ENCODE results near the gene GPR107.

The GPR107 gene

DNA sequence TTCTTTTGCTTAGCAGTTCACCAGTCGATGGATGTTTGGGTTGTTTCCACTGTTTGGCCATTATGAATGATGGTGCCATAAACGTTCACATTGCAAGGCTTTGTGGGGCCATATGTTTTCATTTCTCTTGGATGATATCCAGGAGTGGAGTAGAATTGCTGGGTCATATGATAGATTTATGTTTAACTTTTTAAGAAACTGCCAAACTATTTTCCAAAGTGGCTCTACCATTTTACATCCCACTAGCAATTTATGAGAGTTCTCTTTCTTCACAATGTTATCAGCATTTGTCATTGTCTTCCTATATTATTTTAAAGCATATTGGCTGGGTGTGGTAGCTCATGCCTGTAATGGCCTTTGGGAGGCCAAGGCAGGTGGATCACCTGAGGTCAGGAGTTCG, 5.2 kb downstream of the GPR107 start:
- DNase-seq: no peak

DNA sequence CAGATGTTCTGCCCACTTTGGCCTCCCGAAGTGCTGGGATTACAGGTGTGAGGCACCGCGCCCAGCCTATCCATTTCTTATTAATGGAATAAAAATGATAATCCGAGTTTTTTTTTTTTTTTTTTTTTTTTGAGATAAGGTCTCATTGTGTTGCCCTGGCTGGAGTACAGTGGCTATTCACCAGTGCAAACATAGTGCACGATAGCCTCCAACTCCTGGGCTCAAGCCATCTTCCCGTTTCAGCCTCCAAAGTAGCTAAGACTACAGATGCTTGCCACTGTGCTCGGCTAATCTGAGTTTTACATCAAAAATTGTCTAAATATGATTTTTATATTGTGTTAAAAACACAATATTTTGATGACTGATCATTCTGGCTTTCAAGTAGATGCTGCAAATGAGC, 6.6 kb downstream of the GPR107 start:
- no peak for DNase-seq

DNA sequence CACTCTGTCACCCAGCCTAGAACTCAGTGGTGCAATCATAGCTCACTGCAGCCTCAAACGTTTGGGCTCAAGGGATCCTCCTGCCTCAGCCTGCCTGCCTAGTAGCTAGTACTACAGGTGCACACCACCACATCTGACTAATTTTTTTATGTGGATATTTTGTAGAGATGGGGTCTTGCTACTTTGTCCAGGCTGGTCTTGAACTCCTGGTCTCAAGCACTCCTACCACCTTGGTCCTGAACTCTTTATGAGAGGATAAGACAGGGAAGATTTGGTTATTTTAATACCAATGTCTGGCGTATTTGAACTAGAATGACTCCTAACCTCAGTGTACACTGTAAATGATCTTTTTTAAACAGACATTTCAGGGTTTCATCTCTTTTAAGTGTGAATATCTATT, 9.0 kb downstream of the GPR107 start:
- no peak for DNase-seq

DNA sequence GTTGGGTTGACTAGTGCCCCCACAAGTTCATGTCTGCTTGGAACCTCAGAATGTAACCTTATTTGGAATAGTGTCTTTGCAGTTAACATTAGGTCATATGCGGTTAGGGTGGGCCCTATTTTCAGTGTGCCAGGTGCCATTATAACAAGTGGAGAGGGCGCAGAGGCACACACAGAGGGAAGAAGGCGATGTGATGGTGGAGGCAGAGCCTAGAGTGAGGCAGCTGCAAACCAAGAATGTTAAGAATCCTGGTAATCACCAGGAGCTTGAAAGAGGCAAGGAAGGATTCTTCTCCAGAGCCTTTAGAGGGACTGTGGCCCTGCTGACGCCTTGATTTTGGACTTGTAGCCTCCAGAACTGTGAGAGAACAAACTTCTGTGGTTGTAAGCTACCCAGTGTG, 10.9 kb downstream of the GPR107 start:
- DNase-seq: no peak

DNA sequence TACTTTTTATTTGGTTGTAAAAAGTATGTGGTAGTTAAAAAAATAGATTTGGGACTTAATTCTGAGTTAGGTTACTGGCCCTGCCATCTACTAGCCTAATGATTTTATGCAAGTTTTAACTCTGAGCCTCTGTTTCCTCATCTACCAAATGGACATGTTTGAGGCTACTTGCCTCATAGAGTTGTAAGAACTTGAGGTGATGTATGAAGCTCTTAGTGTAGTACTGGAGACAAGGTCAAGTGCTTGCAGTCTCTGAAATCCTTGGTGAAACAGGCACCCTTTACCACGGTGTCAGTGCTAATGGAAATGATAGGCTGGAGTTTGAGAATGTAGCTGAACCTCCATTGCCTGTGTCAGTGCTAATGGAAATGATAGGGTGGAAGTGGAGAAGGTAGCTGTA, 15.3 kb downstream of the GPR107 start:
- DNase-seq: no peak

DNA sequence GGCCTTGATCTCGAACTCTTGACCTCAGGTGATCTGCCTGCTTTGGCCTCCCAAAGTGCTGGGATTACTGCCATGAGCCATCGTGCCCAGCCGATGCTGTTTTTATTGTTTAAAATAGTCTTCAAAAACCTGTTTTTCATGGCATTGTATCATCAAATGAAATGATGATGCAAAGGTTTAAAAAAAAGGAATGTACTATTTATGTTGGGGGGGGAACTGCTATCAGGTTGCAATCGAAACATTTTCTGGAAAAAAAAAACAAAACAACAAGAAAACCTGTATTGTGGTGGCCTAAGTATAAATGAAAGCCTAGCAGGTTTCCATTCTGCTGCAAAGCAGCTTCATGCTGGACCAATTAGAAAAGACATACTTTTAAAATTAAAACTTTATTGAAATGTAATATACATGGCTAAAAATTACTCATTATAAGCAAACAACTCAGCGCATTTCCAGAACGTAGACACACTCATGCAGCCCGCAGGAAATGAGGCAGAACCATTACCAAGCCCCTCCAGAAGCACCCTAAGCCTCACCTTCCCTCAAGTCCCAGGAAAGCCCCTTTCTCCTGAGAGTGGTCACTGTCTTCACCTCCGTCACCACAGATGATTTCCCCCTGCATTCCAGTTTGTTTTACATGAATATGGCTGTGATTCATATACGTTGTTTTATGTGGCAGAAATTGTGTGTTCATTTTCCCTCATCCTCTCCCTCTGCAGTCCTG, 19.0 kb downstream of the GPR107 start:
- no peak for DNase-seq

DNA sequence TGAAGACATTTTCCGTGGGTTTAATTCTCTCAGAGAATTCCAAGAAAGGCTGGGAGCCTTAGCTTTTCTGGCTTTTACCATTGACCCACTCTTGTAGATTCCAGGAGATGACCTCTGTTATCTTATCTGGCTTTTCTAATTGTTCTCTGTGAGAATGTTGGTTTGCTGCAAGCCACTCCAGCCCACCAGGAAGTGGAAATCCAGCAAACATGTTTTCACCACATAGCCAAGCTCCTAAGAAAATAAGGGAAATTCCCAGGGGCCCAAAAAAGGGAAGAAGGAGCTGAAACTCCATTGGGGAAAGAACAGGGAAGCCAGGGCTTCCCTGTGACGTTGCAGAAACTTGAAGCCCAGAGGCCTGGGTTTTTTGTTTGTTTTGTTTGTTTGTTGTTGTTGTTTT, 19.7 kb downstream of the GPR107 start:
- DNase-seq: no peak

DNA sequence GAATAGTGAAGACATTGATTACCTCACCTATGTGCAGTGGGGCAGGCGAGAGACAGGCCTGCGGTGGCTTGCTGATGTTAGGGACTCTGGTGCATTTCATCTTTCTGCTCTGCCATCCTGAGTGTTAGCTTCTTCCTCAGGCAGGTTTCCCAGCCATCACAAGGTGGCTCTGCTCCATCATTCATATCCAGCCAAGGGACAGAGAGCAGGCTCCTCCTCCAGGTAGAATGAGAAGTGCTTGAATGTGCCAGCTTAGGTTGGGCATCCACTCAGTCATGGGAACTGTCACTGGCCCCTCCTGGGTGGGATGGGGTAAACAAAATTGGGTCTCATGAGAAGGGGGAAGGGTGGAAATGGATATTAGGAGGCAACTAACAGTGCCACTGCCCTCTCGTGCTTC, 24.8 kb downstream of the GPR107 start:
- DNase-seq: no peak

DNA sequence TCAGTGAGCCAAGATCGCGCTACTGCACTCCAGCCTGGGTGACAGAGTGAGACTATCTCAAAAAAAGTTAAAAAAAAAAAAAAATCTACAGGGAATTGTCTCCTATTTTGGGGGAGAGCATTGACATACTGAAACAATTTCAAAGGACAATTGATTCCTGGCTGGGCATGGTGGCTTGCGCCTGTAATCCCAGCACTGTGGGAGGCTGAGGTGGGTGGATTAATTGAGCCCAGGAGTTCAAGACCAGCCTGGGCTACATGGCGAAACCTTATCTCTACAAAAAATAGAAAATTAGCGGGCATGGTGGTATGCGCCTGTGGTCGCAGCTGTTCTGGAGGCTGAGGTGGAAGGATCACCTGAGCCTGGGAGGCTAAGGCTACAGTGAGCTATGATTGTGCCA, 30.6 kb downstream of the GPR107 start:
- no peak for DNase-seq

DNA sequence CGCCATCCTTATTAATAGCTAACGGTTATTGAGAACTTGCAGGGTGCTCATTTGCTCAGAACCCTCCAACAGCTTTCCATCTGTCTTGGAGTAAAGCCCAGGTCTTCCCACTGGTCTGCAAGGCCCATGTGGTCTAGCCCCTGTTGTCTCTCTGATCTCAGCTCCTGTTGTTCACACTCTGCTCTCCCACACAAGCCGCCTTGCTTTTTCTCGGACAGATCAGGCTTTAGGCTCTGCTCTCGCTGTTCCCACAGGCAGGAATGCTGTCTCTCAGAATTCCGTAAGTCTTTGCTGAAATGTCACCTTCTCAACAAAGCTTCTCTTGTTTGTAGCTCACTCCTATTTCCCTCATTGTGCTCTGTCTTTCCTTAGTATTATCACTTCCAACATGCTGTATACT, 34.3 kb downstream of the GPR107 start:
- DNase-seq: no peak

DNA sequence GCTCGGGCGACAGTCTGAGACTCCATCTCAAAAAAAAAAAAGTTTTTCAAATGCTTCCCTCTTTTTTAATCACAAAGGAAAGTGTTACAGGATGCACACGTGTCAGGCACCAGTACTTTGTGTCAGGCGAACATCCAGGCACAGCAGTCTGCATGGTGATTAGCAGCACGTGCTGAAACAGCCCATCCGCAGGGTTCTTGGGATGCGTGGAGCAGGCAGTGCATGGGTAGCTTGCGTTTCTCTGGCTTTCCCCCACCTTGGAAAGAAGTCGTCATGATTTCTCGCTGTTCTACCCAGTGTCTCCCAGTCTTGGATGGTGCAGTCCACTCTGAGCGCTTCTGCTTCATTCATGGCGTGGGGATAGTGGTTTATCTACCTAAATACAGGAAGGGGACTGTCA, 35.4 kb downstream of the GPR107 start:
- no peak for DNase-seq

DNA sequence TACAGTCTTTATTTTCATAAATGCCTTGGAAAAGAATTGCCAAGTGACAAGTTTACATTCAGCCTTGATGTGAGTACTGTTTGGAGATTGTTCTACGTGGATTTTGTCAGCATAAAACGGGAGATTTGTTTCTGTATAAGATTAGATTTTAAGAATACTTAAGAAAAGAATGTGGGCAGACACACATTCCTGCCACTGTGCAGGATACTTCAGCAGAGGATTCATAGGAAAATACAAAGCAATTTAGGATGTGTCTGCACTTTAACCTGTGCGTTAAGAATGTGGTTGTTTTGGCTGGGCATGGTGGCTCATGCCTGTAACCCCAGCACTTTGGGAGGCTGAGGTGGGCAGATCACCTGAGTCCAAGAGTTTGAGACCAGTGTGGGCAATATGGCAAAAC, 37.2 kb downstream of the GPR107 start:
- no peak for DNase-seq

DNA sequence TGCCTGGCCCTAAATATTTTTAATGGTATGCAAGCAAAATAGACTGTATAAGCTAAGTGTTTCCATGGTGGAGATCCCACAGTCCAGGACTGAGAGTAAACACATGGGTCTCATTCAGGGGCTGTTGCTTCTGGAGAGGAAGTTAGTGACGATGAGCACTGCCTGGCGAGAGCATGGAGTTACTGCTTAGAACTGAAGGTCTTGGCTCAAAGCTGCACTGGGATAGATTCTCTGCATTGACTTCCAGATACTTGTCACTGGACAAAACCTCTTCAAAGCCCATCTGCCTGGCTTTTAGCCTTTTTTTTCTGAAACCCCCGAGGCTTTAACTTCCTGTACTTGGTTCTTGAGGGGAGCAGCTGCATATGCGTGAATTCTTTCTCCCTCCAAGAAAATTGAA, 39.2 kb downstream of the GPR107 start:
- no peak for DNase-seq

DNA sequence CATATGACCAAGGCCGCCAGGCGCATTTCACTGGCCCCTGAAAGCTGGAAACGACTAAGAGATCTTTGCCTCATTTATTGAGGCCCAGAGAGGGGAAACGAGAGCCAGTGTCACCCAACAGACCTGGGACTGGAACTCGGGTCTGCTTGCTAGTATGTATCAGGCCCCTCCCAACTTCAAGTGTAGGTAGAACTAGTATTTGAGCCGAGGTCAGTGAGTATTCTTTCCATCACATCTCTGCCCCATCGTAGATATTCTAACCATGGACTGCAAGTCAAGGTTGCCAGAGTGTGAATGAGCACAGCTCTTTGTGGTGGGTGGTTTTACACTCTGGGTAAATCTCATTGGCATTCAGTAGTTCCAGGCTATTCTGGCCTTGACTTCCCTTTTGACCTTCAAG, 42.2 kb downstream of the GPR107 start:
- no peak for DNase-seq

DNA sequence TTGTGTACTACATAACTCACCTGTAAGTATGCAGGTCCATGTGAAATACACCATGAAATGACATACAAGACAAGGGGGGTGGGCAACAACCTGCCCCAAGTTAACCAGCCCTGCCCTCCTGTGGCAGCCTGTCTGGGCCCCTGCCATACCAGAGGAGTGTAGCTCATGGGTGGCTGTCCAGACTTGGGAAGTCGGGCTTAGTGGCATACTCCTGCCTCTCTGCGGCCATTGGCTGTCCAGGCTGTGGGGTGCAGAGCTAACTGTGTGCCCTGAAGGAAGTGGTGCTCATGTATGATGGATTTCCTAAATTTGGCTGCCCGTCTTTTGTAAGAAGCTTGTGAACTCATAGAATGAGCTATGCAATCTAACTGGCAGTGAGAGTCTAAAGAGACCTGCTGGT, 47.0 kb downstream of the GPR107 start:
- DNase-seq: no peak

DNA sequence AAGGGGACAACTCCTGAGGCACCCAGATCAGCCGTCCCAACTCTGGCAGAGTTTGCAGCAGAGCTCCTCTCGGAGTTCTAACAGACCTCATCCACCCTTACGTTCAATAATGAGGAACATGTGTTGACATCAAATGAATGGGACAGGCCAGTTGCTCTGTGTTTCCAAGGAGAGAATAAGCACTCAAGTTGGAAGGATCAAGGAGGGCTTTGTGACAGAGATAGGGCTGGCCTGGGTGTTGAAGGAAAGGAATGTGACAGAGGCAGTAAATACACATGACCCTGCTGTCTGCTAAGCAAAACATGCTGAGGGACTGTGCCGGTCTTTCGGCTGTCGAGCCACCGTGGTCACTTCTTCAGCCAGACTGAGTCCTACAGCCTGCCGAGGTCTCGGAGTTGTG, 48.2 kb downstream of the GPR107 start:
- no peak for DNase-seq

DNA sequence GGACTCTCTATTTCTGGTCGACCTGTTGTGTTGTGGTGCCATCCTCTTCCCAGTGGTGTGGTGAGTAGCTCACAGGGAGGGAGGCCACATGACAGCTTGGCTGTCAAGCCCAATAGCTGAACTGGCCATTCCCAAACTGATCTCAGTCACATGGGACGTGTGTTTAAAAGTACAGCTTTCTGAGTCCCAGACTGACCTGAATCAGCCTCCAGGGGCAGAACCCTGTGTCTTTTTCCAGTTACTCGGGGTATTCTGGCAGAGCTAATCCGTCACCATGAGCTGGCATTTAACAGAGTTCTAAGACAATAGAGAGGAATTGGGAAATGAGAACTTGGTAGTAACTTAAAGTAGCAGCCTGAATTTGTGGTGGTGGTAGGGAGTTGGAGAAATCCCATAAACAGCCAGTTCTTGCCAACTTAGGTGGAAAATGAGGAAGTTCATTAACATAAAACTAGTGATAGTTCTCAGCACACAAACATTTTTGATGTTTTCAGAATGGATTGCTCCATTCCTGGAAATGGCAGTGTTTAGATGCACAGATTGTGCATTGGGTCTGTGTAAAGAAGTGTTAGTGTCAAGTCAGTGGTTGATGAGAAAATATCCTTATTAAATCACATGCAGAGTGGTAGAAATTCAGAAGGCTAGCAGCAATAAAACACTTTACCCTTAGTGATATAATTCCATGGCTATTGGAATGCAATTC, 50.9 kb downstream of the GPR107 start:
- no peak for DNase-seq

DNA sequence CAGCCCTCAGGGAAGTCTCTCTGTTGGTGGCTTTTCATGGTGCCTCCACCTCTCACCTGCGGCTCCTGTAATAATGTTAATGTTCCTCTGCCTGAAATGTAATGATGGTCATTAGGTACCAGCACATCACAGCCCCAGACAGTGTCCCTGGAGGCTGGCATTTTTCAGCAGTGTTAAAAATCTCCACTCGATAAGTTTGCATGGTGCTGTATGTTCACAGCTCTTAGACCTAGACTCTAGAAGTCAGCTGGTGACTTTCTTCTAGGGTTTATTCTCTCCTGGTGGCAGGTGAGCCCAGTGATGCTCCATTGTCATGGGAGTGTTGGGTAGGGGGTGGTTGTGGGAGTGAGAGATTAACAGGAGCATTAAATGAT, 53.1 kb downstream of the GPR107 start:
- no peak for DNase-seq

DNA sequence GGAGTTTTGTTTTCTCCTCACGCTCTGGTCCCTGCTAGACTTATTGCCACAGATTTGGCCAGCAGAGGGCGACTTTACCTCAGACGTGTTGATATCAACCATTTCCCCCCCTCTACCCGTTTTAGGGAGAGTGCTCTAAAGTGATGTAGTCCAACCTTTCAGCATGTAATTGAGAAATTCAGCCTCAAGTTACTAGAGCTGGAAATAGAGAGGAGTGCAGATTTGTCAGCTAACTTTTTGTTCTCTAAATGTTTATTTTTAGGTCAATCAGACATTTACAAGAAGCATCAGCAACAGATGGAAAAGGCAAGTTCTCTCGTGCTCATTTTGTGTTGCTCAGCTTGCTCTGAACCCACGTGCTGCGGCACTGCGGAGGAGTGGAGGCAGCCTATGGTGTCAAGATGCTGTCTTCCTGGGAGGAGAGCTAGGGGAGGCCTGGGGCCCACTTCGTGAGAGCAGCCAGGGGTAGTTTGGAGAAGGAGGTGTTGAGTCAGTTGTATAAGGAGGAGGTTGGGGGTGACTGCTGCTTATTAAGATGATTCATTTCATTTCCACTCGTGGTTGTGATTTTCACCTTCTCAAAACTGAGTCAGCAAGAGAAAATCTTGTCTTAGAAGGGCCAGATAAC, 53.6 kb downstream of the GPR107 start:
- peak; percentile 64 for DNase-seq

DNA sequence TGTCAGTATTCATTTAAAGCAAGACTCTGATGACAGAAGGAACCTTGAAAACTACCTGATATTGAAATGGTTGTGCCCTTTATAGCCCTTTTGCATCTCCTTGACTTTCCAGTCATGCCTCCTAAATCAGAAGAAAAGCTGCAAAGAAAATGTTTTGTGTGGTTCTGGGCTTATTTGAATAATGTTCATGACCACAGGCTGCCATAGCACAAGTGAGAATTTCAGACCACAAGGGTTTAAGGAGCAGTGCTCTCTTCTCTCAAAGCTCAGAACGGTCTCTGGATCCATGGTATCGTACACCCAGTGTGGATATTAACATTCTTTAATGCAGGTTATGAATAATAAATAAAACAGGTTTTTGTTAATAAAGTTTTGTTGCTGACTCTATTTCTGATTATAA, 54.2 kb downstream of the GPR107 start:
- DNase-seq: no peak

DNA sequence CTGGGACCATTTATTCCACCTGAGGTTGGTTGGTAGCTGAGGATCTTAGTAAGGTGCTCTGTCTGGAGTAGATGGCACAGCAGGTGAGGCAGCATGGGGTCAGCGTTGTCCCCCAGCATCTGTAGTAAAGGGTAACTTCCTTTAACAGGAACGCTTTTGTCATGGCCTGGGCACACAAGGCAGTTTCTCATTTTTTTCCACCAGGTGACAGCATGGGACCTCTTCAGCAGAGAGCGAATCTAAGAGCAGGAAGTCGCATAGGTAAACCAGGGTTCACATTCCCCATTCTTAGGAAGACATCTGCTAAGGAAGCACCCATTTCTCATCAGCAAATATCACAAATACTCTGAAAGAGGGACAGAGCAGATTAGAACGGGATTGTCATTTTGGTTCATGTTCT, 56.5 kb downstream of the GPR107 start:
- no peak for DNase-seq

DNA sequence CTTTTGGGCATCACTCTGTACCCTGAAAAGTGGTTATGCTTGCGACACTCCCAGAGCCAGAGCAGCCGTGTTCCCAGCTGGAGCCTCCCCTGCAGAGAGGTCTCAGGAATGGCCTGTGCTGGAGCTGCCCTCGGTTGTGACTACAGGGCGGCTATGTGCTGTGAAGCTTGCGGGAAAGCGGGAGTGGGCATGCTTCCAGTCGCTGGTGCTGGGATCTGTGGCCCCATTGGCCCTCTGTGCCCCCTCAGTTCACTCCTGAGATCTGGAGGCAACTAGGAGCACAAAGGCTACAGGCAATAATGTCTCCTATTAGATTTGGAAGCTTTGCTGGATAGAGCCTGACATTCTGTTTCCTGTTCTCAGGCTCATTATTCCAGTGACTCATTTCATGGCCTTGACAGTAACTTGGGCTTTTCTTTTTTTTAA, 56.9 kb downstream of the GPR107 start:
- DNase-seq: no peak

DNA sequence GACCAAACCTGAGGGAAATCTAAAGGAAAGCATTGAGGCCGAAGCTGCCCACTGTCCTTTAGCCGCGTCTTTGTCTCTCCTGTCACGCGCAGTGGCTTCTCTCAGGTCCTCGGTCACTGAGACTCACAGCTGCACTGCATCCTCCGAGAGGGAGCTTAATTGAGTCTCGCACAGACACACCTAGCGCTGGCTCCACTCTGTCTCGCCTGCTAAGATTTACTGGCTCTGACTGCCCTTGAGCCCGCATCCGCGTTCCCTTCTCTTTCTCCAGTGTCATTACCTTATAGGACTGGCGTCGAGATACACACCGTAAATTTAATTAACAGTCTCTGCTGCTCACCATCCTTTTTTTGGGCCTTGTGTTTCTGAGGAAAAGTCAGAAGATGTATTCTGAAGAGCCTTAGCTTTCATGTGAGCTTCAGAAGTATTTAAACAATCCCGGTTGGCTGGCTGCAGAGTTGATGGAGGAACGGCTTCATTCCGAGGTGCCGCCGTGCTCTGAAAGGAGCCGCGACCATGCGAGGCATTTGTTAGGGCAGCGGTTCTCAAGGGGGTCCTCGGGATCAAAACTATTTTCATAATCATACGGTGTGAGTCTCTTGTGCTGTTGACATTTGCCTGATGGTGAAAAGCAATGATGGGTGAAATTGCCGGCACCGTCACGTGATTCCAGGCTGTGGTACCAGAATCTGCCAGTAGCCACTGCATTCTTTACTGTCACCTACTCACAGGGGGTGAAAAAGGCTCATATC, 58.3 kb downstream of the GPR107 start:
- DNase-seq: no peak
